NCI-H748 (cell line): ENCODE results near the gene MPV17.
A peak's percentile ranks its signal among the peaks of the same experiment; 100 is the strongest.
"Not testable (repeated sequence)": the region's sequence is repeated elsewhere in the genome, so short reads cannot be mapped to it uniquely, and the experiment has no call there.

Experiments used
- DNase-seq: peaks from one replicate; lab custom pipeline; 2025; ENCODE audit not compliant: unreplicated experiment; lab: John Stamatoyannopoulos, UW

The MPV17 gene

DNA sequence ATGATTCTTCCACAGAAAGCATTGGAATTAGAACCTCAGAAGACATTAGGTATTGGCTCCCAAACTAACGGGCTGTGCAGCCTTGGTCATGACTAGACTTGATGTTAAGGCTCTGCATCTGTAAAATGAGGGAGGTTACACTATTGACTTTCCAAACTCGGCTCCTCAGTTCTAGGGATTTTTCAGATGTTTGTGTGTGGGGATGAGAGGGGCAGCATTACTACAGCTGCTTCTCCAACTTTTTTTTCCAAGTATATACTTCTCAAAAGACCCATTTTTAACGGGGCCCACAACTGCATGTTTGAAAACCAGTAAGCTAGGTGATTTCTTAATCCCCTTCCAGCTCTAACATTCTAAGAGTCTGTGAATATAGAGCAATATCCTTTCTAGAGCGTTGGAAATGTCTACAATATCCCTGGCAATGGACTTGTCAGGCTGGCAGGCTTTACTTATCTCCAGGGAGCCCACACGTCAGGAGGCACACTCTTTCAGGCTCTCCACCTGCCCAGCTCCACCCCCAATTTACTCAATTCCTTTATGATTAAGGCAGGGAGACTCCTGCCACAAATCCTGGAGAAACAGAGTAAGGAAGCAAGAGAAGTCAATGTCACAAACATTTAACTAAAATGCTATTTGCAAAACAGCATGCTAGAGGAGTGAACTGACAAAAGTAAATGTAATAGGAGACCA, 844 bp upstream of the MPV17 start:
- DNase-seq: peak; percentile 19

DNA sequence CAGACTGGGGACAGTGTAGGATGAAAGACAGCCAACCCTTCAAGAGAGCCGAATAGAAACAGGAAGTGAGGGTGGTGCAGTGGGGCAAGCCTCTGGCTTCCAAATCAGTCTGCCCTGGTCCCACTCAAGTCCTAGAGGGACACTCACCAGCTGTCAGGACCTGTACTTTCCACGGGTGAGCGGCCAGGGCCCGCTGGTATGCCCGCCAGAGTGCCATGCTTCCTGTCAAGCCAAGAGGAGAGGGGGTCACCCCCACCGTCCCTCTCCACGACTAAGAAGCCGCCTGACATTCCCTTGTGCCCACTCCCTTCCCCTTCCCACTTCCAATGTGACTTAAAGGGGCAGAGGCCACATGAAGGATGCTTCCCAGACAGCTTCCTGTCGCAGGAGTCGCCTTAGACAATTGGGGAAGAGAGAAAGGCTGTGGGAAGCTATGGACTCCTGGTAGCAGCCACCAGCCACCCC, 564 bp downstream of the MPV17 start:
- peak; percentile 31 for DNase-seq

DNA sequence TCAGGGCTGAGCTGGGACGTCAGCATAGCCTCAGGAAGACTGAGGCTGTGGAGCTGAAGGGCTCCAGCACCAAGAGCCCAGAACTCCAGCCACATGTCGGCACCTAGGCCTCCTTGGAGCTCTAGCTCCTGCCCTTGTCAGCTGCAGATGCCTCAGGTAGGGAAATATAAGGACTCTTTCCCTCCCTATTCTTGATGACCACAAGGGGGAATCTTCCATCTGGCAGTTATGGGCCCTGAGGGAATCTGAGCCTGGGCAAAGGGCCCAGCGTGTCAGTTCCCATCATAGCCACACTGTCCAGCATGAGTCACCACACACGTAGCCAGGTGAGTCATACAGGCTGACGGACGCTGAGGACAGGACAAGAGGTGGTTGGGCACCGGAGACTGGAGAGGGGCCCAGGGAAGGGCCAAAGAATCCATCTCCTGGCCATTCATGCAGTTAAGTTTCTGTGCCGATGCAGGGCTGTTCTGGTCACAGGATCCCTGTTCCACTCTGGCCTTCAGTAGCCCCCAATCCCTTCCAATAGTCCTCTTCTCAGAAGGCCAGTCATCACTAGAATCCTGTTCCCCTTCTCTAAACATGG, 1.8 kb downstream of the MPV17 start:
- peak; percentile 17 for DNase-seq

DNA sequence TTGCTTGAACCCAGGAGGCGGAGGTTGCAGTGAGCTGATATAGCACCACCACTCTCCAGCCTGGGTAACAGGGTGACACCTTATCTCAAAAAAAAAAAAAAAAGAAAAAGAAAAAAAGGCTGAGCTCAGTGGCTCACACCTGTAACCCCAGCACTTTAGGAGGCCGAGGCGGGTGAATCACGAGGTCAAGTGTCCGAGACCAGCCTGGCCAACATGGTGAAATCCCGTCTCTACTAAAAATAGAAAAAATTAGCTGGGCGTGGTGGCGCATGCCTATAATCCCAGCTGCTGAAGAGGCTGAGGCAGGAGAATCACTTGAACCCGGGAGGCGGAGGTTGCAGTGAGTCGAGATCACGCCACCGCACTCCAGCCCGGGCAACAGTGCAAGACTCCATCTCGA, 3.1 kb downstream of the MPV17 start:
- not testable (repeated sequence) for DNase-seq

DNA sequence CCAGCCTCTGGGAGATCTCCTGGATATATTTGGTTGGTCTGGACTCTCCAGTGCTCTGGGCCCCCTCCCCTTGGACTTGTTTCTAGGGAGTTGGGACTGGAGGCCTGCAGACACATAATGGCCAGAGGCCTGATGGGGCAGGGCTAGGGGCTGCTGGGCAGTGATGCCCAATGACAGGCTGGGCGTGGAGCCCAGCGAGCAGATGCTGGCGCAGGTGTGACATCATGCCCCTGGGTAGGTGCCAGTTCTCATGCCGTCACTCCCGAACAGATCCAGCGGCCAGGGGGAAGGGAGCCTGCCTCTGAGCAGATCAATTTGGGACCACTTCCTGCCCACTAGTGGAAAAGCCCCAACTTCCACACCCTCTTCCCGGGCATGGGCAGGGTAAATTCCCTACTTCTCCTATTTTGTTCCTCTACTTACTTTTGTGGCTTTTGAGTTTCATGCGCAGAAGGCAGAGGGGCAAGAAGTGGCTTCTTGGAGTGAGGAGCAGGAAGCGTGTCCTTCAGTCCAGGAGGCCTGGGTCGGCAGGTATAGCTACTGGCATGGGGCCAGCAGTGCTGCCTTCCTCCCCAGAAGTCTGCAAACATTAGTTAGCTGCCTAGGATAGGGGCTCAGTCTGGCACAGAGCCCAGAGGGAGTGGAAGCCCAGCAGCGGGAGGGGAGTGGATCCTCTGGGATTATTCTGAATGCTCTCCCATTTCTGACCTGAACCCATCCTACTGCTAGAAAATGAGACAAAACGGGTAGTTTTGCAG, 6.1 kb downstream of the MPV17 start:
- DNase-seq: peak; percentile 84

DNA sequence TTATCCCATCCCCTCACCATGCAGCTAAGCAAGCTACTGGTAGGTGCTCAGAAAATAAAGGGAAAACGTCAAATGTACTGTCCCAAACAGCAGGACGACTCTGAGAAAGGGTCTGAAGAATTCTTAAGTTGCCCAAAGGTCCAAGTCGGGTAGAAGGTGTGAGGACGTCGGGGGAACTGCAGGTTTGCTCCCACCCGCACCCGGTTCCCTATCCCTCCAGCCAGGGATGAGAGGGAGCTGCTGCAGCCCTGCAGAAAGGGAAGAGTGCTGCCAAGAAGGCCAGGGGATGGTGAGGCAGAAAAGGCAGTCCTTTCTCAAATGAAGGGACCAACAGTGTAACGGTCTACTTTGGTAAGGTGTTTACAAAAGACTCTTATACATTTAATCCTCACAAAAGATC, 7.8 kb downstream of the MPV17 start:
- DNase-seq: no peak

DNA sequence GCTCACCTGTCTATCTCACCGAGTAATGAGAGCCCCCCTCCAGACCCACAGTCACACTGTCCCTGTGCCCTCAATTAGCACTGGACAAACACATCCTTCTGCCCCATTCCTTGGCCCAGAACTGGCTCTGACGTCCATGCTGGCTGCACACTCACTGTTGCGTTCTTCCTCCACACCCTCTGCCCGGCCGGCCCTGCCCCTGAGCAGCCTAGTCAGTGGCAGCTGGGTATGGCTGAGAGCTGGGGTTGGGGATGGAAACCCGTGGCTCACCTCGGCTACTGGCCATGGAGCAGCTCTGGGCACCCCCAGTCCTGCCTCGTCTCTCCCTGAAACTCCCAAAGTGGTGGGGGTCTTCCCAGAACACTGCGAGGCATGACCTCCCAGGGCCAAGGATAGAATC, 8.2 kb downstream of the MPV17 start:
- DNase-seq: no peak

DNA sequence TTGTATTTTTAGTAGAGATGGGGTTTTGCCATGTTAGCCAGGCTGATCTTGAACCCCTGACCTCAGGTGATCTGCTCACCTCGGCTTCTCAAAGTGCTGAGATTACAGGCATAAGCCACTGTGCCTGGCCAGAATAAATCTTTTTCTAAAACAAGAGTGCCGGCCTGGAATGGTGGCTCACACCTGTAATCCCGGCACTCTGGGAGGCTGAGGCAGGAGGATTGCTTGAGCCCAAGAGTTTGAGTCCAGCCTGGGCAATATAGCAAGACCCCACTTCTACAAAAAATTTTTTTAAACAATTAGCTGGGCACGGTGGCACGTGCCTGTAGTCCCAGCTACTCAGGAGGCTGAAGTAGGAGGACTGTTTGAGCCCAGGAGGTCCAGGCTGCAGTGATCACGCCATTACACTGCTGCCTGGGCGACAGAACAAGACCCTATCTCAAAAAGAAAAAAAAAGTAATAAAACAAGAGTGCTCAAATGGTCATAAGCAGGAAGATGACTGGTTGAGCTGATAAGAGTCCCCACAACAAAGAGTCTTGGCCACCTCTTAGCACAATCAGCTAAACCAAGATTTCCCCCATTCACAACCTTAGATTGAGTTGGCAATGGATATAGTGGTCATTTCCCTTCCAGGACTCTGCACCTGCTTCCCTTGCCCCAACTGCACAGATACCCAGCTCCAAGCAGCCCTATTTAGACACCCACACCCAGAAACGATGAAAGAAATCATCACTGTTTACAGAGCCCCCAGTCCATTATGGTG, 8.8 kb downstream of the MPV17 start:
- no peak for DNase-seq

DNA sequence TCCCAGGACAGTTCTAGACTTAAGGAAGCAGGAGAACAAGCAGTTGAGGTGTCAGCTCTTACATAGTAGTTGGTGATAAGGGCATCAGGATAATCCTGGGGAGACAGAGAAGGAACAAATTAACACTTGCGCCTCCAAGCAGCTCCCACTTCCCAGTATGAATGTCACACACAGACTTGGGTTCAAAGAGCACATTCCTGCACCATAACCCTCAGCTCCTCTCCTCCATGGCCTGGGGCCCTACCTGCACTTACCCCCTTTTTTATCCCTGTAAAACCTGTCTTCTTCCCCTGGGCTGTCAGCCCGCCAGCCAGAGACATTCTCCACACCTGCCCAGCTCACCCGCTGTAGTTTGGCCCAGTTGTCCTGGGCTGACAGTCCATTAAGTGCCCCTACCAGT, 10.7 kb downstream of the MPV17 start:
- DNase-seq: no peak

DNA sequence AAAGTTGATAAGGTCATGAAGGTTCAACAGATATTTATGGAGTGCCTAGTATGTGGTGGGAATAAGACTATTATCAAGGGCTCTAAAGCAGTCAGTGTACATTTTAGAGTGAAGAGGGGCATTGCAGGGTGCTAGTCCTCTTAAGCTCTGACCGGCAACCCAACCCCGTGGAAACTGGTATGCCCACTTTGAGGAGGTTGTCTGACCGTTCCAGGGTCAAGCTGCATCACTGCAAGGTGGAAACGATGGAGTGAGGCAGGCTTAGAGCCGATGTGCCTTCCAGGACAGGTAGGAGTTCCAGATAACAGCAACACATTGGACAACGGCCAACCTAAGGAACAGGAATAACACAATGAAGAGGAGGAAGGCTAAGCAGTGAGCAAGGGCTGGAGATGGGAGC, 13.2 kb downstream of the MPV17 start:
- DNase-seq: no peak

DNA sequence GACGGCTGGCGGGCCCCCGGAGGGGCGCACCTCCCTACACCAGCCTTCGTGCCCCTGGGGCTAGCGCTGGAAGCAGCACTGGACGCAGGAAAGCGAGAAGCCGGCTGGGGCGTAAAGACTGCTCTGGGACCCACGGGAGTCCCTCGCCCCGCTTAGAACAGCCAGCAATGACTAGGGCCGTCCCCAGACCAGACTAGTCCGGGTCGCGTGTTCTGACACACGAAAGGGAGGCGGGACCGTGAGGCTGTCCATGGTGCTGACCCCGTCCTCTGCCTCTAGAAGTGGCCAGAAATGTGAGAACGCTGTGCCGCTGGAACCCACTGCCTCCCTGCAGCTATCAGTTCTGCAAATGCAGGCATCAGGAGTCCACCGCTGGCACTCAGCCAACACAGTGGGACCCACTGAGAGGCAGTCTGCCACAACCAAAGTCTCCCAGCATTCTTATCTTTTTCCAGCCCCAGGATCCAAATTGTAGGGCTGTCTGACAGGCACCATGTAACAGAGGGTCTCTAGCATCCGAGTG, 14.5 kb downstream of the MPV17 start, which contains the start of gene UCN:
Gene UCN (minus strand): TSS at position 87 of the 523 bp plus-strand sequence. CDS start 550 bp downstream, outside the sequence.
- peak; percentile 64 for DNase-seq

DNA sequence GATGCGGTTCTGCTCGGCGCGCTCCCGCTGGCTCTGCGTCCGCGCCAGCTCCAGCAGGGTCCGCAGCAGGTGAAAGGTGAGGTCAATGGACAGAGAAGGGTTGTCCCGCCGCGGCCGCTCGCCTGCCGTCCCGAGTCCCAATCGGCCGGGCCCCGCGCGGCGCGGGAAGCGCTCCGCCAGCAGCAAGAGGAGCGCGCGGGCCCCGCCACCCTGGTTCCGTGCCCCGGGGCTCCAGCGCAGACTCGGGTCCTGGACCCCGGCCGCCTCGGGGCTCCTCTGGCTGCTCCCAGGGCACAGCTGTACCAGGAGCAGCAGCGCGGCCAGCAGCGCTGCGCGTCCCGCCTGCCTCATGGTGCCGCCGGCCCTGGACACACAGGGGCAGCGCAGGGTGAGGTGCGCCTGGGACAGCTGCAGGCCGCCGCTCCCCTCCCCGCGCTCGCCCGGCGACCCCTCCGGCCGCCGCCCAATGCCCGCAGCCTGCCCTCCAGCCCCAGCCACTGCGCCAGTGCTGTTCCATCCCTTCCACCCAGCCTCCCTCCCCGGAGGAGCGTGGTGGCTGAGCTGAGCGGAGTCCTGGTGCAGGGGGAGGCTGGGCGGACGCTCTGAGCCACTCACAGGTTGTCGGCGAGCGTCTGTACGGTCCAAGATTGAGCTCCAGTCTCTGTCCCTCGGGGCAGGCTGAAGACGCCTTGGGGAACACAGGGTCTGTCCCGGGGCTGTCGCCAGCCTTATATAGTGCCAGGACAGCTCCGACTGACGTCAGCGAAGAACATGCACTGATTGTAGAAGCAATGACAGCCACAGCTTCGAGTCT, 15.1 kb downstream of the MPV17 start:
- DNase-seq: peak; percentile 29

DNA sequence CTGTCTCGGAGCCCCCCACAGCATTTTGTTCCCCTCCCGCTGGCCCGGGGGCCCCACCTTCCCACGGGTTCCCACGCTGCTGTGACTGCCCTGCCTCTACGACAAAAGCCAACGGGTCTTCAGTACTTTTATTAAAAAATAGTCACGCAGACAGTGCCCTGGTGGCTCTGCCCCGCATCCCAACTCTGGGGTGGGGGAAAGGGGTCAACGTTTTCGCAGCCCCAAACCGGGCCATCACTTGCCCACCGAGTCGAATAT, 15.7 kb downstream of the MPV17 start:
- DNase-seq: no peak

DNA sequence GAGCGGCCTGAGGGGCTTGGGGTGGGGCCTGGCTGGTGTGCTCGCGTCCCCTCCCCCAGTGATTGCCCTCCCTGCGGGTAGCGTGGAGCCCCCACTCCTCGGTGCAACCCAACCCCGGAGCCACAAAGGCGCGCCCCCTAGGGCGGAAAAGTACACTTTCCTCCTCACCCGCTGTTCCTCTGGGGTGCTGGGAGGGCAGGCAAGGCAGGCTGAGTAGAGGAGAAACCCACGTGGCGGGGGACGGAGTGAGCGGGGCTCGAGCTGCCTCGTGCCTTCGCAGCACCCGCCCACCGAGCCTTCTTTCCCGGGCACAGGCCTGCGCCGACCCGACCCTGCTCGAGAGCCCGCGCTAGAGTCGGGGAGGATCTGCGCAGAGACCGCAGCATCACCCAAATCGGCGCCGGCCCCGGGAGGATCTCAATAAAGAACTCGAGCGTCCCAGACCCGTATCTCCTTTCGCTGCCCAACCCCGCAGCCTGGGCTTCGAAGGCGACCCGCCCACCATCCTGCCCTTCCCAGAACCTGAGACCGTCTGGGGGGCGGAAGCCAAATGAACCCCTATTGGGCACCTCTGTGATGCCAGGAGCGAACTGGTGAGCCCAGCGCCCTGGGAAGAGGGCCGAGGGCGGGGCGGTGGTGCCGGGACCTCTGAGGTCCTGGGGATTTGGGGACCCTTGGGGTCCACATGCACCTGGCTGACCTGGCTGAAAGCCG, 16.2 kb downstream of the MPV17 start:
- DNase-seq: peak; percentile 38

DNA sequence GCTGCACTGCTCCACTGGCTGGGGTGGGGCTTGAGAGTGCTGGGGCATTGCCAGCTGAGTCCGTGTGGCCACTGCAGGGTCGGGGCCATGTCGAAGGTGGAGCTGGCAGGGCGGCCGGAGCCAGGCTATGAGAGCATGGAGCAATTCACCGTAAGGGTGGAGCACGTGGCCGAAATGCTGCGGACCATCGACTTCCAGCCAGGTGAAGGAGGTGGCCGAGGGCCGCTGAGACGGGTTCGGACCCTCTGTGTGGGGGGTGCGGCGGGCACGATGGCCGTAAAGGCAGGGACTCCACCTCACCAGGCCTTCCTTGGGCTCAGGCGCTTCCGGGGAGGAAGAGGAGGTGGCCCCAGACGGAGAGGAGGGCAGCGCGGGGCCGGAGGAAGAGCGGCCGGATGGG, 16.8 kb downstream of the MPV17 start:
- no peak for DNase-seq

DNA sequence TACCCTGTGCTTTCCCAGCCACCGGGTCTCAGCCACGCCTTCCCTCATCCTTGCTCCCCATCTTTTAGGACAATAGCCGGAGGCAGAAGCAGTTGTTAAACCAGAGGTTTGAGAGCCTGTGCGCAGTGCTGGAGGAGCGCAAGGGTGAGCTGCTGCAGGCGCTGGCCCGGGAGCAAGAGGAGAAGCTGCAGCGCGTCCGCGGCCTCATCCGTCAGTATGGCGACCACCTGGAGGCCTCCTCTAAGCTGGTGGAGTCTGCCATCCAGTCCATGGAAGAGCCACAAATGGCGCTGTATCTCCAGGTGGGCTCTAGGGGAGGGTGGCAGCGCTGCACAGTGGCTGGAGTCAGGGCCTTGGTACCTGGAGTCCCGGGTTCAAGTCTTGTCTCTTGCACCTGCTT, 17.4 kb downstream of the MPV17 start:
- no peak for DNase-seq

DNA sequence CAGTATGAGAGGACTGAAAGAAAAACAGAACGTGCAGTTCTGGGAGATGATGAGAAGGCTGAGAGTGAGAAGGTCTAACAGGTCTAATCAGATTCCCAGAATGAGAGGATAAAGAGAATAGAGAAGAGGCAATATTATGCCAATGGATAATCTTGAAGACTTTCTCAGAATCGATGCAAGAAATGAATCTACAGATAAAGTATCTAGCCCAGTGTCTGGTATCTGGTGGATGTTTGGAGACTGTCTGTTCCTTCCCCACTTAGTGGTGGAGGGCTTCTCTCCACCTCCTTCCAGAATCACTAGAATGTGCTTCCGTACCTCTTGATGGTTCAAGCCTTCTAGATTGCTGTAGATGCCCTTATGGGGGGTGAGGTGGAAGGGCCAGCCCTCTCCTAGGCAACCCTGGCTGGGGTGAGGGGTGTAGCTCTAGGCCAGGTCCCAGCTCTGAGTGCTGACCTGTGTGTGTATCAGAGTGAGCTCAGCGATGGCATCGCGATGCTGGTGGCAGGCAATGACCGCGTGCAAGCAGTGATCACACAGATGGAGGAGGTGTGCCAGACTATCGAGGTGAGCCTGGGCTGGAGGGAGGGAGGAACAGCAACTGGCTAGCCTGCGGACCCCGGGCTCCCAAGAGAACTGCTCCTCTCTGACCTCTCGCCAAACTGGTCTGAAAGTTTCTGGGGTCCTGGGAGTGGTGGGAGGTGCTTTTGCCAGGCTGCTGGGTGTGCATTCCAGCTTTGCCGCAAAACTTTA, 18.2 kb downstream of the MPV17 start:
- DNase-seq: no peak

DNA sequence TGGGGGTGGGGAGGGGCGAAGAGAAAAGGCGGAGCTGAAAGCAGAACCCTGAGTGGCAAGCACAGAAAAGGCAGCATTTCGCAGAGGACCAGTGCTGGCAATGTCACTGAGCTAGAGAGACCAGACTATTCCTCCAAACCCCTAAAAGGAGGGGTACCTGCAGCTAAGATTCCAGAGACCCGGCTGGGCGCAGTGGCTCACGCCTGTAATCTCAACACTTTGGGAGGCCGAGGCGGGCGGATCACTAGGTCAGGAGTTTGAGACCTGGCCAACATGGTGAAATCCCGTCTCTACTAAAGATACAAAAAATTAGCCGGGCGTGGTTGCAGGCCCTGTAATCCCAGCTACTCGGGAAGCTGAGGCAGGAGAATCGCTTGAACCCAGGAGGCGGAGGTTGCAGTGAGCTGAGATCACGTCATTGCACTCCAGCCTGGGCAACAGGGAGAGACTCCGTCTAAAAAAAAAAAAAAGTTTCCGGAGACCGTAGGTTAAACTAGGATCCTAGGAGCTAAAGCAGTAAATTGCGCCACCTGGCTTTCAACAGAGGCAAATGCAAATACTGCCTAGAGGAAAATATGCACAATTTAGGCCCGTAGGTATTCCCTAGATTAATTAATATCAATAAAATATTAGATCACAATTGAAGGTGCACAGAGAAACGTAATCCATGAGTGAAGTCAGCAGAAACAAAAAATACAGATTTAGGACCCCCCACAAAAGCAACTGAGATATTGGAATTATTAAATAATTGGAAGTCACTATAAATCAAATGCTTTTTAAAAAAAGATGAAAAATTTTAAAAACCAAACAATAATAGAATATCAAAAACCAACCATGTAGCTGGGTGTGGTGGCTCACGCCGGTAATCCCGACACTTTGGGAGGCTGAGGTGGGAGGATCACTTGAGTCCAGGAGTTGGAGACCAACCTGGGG, 19.5 kb downstream of the MPV17 start:
- peak; percentile 83 for DNase-seq
